Measurements from ENCODE around the gene CANX.
"Not testable (repeated sequence)": the region's sequence is repeated elsewhere in the genome, so short reads cannot be mapped to it uniquely, and the experiment has no call there.

CANX gene, protein sequence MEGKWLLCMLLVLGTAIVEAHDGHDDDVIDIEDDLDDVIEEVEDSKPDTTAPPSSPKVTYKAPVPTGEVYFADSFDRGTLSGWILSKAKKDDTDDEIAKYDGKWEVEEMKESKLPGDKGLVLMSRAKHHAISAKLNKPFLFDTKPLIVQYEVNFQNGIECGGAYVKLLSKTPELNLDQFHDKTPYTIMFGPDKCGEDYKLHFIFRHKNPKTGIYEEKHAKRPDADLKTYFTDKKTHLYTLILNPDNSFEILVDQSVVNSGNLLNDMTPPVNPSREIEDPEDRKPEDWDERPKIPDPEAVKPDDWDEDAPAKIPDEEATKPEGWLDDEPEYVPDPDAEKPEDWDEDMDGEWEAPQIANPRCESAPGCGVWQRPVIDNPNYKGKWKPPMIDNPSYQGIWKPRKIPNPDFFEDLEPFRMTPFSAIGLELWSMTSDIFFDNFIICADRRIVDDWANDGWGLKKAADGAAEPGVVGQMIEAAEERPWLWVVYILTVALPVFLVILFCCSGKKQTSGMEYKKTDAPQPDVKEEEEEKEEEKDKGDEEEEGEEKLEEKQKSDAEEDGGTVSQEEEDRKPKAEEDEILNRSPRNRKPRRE

DNA sequence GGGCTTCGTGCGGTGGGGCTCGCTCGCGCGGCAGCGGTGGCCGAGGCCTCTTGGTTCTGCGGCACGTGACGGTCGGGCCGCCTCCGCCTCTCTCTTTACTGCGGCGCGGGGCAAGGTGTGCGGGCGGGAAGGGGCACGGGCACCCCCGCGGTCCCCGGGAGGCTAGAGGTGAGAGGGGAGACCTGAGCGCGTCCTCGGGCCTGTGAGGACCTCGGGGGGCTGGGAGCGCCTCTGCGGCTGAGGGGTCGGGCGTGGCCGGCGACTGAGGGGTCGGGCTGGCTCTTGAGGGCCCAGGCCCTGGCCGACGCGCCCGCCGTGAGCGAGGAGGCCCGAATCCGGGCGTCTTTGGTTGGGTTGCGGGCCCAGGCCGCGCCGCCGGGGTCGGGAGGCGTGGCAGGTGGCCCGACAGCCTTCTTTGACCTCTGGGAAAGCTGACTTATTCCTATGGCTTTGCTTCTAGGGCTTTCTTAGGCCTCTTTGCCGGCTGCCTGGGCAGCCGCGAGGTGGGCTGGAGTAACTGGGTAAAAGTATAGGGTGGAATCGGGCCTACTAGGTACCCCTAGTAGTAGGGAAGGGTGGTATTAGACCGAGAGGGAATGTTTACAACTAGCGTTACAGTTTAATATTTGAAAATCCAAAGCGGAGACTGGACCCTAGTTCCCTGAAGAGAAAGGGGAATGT is at the start of gene CANX:
Gene CANX, plus strand, starts transcription at position 33 of the 681 bp plus-strand sequence. CDS start 6,715 bp downstream, outside the sequence.
- no peak for DNase-seq

DNA sequence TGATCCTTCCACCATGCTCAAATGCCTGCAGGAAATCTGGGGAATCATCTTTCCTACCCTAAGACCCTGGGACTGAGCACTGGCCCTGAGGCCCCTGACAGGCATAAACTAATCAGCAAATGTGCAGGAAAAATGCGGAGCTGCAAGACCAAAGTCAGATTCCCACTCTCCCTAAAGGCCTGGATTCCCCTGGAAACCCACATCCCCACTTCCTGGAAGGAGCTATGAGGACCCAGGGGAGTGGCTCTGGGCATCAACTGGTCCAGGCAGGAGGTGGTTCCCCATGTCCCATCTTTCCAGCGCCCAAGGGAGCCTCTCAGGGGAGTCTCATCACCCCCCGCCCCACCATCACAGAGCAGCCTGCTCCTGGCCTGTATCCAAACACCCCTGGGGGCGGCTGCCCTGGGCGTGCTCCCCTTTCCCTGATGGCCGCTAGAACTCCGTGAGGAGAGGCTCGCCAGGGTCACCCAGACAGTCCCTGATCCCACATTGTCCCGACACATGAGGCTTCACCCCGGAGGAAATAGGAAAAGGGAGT is 49.5 kb upstream of the CANX start:
- DNase-seq: not testable (repeated sequence)

DNA sequence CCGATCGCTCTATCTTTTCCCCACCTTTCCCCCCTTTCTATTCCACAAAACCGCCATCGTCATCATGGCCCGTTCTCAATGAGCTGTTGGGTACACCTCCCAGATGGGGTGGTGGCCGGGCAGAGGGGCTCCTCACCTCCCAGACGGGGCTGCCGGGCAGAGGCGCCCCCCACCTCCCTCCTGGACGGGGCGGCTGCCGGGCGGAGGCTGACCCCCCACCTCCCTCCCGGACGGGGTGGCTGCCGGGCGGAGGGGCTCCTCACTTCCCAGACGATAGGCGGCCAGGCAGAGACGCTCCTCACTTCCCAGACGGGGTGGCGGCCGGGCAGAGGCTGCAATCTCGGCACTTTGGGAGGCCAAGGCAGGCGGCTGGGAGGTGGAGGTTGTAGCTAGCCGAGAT is 48.5 kb upstream of the CANX start:
- DNase-seq: not testable (repeated sequence)

DNA sequence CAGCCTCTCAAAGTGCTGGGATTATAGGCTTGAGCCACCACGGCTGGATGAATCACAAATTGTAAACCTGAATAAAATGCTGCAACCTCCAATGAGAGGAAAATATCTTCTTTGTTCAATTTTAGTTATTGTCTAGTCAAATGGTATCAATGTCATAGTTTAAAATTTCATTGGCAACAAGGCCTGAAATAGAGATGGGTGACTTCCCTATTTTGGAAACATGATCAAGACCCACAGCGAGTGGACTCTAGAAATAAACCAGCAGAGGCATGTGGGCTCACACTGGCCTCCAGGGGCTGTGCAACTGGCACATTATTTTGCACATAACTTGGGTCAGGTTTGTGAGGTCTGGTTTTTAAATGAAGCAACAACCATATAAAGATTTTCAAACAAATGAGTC is 45.6 kb upstream of the CANX start:
- not testable (repeated sequence) for DNase-seq

DNA sequence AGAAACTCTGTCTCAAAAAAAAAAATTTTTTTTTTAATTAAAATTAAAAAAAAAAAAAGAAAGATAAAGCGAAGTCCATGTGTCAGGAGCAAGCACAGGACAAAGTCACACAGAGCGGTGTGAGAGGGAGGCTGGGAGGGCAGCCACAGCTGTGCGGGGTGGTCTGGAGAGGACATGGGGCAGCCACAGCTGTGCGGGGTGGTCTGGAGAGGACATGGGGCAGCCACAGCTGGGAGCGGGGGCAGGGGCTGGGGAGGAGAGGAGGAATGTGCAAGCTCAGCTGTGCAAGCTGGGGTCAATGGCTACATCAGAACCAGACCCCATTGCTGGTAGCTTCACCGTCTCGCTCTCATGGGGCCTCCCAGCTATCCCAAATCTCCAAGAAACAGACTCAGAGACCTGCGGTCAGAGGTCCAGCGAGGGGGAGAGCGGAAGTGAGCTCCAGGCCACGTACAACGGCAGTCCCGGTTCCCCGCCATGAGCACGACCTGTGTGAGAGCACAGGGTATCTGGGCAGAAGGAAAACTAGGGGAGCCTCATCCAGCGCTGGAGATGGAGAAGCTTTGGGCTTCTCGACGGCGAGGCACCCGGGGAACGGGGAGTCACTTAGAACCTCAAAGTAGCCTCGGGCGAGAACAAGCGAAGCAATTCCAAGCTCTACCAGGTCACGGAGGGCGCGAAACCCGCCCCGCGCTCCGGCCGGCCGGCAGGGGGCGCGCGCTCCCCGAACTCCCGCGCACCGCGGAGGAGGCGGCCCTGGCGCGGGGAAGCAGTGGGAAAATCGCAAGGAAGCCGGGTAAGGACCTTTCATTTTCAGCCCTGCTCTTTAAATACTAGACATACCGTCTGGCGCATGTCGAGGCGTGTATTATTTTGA is 41.2 kb upstream of the CANX start:
- not testable (repeated sequence) for DNase-seq

DNA sequence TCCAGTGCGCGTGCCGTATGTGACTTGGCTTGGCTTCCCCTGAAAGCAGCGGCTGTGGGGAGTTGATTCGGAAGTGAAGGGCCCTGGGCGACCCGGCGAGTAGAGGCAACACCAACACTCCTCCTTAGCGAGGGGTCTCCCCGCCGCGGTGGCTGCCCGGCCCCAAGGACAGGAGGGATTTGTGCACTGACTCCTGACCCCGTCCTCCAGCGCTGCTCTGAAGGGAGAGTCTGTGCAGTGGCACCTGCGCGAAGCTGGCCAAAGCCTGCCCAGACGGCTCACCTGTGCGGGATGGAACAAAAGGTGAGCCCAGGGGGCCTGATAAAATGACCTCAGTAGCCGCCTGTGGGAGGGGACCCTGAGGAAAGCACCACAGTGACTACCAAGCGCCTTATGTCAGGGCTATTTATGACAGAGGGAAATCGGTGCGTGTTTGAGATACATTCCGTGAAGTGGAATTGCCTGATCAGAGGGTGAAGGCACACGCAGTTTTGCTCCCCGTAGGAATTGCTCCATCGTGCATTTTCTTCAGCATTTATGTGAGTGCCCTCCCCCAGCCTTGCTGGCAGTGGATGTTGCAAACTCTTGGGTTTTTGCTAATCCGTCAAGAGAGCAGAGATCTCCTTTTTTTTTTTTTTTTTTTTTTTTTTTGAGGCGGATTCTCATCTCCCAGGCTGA is 40.4 kb upstream of the CANX start:
- DNase-seq: not testable (repeated sequence)

DNA sequence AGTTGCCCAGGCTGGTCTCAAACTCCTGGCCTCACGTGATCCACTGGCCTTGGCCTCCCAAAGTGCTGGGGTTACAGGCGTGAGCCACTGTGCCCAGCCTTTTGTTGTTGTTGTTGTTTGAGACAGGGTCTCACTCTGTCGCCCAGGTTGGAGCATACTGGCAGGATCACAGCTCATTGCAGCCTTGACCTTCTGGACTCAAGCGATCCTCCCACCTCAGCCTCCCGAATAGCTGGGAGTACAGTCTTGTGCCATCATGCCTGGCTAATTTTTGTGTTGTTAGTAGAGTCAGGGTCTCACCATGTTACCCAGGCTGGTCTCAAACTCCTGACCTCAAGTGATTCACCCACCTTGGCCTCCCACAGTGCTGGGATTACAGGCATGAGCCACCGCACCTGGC is 37.1 kb upstream of the CANX start:
- not testable (repeated sequence) for DNase-seq

DNA sequence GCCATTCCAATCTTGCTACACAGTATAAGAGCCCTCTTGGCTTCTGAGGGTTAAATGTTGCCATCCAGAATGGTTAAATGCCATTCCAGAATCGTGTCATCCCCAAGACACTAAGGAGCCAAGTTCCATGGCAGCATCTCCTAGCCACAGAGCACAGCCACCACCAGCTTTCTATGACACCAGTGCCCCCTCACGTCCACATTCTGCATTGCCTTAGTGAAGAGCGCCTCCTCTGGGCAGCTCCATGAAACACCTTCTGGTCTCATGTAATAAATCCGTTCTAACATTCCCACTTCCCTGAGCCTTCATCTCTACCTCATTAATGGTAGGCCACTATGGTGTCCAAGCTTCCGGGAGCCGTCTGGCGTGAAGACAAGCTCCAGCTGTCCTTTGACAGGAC is 30.4 kb upstream of the CANX start:
- no peak for DNase-seq

DNA sequence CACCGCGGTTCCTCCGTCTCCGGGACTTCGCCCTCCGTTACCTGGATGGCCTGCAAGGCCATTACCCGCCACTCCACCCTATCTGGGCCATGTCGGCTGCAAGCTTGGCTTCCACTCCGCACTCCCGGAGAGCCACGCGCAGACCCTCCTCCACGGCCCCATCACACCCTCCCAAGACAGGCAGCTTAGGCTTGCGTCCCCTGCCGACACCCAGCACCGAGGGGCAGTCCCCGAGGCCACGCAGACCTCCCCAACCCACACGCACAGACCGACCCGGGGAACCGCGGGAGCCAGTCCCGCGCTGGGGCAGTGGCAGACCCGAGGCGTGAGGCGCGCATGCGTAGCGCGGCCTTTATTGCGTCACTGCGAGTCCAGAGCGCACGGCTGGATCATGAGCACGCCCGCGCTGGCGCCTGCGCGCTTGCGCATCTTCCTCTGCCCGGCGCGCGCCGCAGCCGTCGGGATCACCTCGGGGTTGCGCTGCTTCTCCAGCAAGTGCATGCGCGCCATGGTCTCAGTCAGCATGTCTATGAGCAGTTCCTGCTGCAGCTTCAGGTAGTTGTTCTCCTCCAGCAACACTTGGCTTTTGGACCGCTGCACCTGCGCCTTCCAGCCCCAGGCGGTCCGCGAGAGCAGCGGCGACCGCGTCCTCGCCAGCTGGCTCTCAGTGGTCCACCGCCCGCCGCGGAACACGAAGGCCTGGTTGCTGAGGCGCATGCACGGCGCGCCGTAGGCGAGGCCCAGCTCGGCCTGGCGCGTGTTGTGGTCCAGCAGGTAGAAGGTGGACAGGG is 20.3 kb upstream of the CANX start:
- peak; percentile 77 for DNase-seq

DNA sequence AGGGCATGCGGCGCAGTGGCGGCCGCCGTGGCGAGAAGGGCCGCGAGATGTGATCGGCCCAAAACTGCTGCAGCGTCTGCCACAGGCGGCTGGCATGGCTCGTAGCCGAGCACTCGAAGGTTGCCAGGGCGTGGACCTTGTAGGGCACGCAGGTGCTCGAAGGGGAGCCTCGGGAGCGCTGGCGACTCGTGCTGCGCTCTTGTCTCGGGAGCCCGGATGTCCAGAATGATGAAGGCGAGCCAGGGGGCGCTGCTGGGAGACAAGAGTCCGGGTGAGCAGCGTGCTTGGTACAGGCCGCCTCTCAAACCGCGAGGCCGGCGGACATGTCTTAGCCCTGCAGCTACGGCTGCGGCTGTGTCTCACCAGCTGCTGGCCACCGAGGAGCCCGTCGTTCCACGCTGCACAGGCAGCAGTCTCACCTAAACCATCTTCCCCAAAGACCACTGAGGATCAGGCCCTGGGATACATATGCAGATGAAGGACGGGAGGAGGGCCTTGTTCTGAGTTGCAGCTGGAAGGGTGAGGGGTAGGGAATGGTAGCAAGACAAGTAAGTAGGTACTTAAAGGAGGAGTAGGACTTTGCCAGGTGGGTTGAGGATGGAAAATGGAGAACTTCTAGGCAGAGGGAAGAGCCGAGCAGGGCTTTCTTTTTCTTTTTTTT is 19.6 kb upstream of the CANX start:
- no peak for DNase-seq

DNA sequence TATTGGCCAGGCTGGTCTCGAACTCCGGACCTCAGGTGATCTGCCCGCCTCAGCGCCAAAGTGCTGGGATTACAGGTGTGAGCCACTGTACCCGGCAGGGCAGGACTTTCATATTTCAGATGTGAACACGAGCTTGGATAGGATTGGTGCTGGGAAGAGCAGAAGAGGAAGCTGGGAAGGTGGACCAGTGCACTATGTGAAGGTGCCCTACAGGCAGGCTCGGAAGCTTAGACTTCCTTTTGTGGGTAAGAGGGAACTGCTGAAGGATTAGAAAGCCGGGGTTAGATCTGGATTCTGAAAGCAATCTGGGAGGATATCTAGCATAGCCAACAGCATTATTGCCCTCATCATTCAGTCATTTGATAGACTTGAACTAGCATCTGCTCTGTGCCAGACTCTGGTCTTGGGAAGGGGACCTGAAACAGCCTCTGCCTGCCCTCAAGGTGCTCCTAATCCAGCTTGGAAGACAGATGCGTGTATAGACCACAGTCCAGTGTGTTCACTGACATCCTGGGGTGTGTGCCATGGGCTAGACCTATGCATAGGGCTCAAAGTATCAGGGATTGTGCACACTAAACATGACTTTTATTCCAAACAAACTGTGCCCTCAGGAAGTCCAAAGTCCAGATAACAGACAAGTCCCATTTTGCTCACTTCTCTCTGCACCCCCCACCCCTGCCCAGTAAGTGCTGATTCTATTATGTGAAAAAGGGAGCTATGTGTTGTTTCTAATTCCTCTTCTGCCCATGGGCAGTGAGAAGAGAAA is 18.6 kb upstream of the CANX start:
- no peak for DNase-seq

DNA sequence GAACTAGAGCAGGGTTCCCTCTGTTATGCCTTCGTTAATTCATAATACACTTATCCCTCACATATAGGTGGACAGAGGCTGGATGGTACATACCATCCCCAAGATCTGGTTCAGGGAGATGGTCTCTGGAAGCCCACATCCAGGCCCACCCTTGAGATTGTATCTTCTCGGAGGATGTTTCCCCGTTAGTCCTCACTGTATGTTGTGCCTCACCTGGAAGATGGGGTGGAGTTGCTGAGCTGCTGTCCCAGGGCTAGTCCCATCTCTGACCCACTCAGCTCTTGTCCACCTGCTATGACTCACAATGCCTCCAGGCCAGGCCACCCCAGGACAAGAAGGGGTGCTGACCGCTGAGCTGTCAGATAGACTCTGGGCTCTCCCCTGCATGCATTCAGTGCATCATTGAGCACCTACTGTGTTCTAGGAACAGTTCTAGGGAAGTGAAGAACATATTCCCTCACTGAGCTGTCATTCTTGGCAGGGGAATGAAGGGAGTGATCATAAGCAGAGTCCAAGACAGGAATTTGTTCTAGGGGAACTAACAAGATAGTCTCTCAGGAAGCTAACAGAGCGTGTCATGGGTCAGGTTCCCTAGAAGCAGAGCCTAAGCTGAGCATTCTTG is 17.9 kb upstream of the CANX start, which contains the start of gene CBY3:
Gene CBY3, minus strand, starts transcription at position 255 of the 622 bp plus-strand sequence. Its CDS starts 116 bp downstream, at position 139.
- no peak for DNase-seq

DNA sequence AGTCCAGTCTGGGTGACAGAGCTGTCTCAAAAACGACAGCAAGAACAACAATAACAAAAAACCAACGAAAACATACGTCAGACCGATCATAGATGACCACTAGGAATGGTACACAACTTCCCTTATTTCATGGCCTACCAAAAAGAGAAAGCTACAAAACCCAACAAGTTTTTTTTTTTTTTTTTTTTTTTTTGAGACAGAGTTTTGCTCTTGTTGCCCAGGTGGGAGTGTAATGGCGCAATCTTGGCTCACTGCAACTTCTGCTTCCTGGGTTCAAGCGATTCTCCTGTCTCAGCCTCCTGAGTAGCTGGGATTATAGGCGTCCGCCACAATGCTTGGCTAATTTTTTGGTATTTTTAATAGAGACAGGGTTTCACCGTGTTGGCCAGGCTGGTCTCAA is 9.6 kb upstream of the CANX start:
- DNase-seq: not testable (repeated sequence)

DNA sequence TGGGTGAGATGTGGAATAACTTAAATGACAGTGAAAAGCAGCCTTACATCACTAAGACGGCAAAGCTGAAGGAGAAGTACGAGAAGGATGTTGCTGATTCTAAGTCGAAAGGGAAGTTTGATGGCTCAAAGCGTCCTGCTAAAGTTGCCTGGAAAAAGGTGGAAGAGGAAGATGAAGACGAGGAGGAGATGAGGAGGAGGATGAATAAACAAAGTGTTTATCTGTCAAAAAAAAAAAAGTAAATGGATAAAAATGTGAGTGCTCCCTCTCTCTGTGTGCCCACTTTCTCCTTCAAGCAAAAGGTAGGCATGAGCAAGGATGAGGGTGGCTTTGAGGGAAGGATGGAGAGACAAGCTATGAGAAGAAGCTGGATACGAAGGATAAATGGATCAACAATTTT is 4.2 kb upstream of the CANX start:
- no peak for DNase-seq

DNA sequence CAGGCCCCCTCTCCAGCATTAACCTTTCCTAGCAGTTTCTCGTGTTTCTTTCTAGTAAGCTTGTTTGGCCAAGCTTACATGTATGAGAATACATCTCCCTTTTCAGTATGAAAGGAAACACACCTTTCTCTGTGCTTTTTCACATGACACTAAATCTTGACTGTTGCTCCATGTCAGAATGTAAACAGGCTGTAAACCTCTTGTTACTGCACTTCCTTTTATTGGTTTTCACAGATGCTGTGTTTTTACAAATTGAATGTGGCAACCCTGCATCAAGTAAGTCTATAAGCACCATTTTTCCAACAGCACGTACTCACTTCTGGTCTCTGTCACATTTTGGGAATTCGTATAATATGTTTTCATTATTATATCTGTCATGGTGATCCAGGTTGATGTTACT is 2.2 kb upstream of the CANX start:
- no peak for DNase-seq

DNA sequence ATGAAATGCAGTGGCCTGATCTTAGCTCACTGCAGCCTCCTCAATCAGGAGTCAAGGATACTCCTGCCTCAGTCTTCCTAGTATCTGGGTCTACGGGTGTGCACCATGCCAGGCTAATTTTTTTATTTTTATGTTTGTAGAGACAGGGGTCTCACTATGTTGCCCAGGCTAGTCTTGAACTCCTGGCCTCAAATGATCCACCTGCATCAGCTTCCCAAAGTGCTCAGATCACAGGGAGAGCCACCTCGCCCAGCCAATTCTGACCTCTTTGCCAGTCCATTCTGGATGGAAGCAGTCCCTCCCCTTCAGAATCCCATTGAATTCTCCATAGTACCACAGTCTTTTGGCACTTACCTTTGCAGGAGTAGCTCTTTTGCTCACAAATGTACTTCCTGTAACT is 1.7 kb upstream of the CANX start:
- DNase-seq: no peak

DNA sequence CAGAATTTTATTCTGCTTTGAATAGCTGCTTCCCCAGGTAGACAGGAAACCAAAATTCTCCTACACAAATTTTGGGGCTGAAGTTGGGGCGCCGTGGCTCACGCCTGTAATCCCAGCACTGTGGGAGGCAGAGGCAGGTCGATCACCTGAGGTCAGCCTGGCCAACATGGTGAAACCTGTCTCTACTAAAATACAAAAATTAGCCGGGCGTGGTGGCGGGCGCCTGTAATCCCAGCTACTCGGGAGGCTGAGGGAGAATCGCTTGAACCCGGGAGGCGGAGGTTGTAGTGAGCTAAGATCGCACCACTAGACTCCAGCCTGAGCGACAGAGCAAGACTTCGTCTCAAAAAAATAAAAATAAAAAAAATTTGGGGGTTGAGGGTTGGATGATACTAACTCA is 1.2 kb upstream of the CANX start:
- DNase-seq: not testable (repeated sequence)

DNA sequence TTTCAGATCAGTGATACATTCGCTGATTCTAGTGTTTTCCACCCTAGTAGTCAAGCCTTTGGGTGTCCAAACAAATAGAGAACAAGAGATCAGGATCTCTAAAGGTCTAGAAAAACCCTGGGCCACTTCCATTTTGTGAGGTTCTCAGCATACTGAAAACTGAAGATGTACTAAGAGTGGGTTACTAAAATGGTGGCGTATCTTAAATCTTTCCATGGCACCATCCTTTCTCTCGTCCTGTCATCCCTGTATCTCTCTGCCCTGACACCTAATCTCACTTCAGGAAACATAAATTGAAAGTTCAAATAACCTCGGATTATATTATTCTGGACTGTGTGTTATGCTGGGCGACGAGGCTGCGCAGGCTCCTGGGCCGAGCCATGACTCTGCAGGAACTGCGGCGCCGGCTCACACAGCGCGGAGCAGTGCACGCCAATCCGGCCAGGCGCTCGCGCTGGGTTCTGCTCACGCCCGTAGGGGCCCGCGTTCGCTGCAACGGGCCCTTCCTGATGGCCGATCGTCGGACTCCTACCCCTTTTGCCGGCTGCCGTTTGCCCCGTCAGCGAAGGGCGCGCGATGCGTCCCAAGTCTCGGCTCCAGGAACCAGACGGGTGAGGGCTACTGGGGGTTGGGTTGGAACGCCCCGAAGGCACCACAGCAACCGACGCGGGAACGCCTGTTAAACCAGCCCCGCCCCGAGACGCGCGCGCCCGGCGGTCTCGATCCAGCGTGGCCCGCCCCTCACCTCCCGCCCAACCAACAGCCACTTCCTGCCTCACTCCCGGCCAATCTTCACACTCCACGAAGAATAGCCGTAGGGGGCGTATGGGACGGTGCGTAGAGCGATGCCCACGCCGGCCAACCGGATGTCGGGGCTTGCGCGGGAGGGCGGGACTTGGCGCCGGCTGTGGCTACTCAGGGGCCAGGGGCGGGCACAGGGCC is 503 bp upstream of the CANX start:
- DNase-seq: peak; percentile 84

Data from NCI-H2171 (cell line).